ENCODE measurements around the gene UNC5A.

Gene UNC5A

GRCh38 chr5:176888016-176888864 is 77.9 kb downstream of the UNC5A start:
- no peak for DNase-seq
- H3K27me3 ChIP-seq (replicated peaks in 2 of 5; ENCODE audit: control insufficient read depth in 4 of 5, insufficient read depth in 5 of 5, low read length in 4 of 5): peaks cover 0 to 12% (median 7%) of the 10 kb centered on the region in 5 experiments
- H3K4me1 ChIP-seq (ENCODE audit: control extremely low read depth in 1 of 4, control insufficient read depth in 4 of 4, insufficient read depth in 4 of 4, low read length in 3 of 4): no peaks in the 10 kb centered on the region
- no peak overlapping the region for H3K4me3 ChIP-seq (ENCODE audit: control insufficient read depth in 1 of 7, extremely low read depth in 1 of 7, insufficient read depth in 4 of 7, low read depth in 2 of 7, low read length in 6 of 7)
- ChIA-PET POLR2A (no interaction called here), CTCF (interaction anchor here (1.7 kb wide), 1 partner anchor 10 kb away, joined by 3 read pairs; the partner anchor contains the start of gene HK3)
- no peaks in the 10 kb centered on the region for H3K9me3 ChIP-seq (ENCODE audit: control extremely low read depth in 1 of 5, control insufficient read depth in 4 of 5, insufficient read depth in 2 of 5, low read depth in 1 of 5, low read length in 4 of 5)
- H3K27ac ChIP-seq (ENCODE audit: insufficient read depth in 1 of 2, low read depth in 1 of 2, low read length in 2 of 2, poor library complexity in 1 of 2, severe bottlenecking in 2 of 2): no peak overlapping the region
- H3K36me3 ChIP-seq (ENCODE audit: control insufficient read depth in 4 of 4, insufficient read depth in 4 of 4, low read length in 3 of 4): no peaks in the 10 kb centered on the region
- 93% methylated on average over 24 of the region's 27 CpGs for WGBS (ENCODE audit: insufficient coverage)

DNA sequence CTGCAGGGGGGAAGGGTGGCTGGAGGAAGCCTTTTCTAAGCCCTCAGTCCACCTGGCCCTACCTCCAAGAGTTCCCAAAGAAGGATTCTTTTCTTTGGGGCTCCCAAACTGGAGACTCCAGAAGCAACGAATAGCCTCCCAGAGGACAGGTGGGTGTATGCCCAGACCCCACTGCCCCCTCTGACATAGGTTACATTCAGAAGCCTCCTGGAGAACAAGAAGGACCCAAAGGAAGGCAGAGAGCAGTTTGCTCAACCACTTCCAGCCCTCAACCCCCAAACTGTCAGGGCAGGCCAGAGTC is 78.5 kb downstream of the UNC5A start:
- no peaks in the 10 kb centered on the region for H3K36me3 ChIP-seq (ENCODE audit: control insufficient read depth in 4 of 4, insufficient read depth in 4 of 4, low read length in 3 of 4)
- H3K4me1 ChIP-seq (ENCODE audit: control extremely low read depth in 1 of 4, control insufficient read depth in 4 of 4, insufficient read depth in 4 of 4, low read length in 3 of 4): no peaks in the 10 kb centered on the region
- H3K4me3 ChIP-seq (ENCODE audit: control insufficient read depth in 1 of 7, extremely low read depth in 1 of 7, insufficient read depth in 4 of 7, low read depth in 2 of 7, low read length in 6 of 7): no peak overlapping the region
- H3K27me3 ChIP-seq (replicated peaks in 2 of 5; ENCODE audit: control insufficient read depth in 4 of 5, insufficient read depth in 5 of 5, low read length in 4 of 5): peaks cover 0 to 12% (median 10%) of the 10 kb centered on the region in 5 experiments
- no peak overlapping the region for H3K27ac ChIP-seq (ENCODE audit: insufficient read depth in 1 of 2, low read depth in 1 of 2, low read length in 2 of 2, poor library complexity in 1 of 2, severe bottlenecking in 2 of 2)
- ChIA-PET CTCF (interaction anchor here (1.7 kb wide), 1 partner anchor 10 kb away, joined by 3 read pairs; the partner anchor contains the start of gene HK3), POLR2A (no interaction called here)
- no peak for DNase-seq
- 100% methylated on average over 1 of the region's 1 CpG for WGBS (ENCODE audit: insufficient coverage)
- H3K9me3 ChIP-seq (ENCODE audit: control extremely low read depth in 1 of 5, control insufficient read depth in 4 of 5, insufficient read depth in 2 of 5, low read depth in 1 of 5, low read length in 4 of 5): no peaks in the 10 kb centered on the region

- Histone ChIP-seq H3K27me3 (replicated peaks in 2 of 5; ENCODE audit: control insufficient read depth in 4 of 5, insufficient read depth in 5 of 5, low read length in 4 of 5) (peaks cover 0 to 12% (median 11%) of the 10 kb centered on the region in 5 experiments), H3K4me1 (ENCODE audit: control extremely low read depth in 1 of 4, control insufficient read depth in 4 of 4, insufficient read depth in 4 of 4, low read length in 3 of 4) (no peaks in the 10 kb centered on the region), H3K9me3 (ENCODE audit: control extremely low read depth in 1 of 5, control insufficient read depth in 4 of 5, insufficient read depth in 2 of 5, low read depth in 1 of 5, low read length in 4 of 5) (no peaks in the 10 kb centered on the region), H3K27ac (ENCODE audit: insufficient read depth in 1 of 2, low read depth in 1 of 2, low read length in 2 of 2, poor library complexity in 1 of 2, severe bottlenecking in 2 of 2) (no peak overlapping the region), H3K4me3 (ENCODE audit: control insufficient read depth in 1 of 7, extremely low read depth in 1 of 7, insufficient read depth in 4 of 7, low read depth in 2 of 7, low read length in 6 of 7) (no peak overlapping the region), H3K36me3 (ENCODE audit: control insufficient read depth in 4 of 4, insufficient read depth in 4 of 4, low read length in 3 of 4) (no peaks in the 10 kb centered on the region)
- 98% methylated on average over 23 of the region's 24 CpGs for WGBS (ENCODE audit: insufficient coverage)
- ChIA-PET POLR2A (no interaction called here), CTCF (no interaction called here)
- no peak for DNase-seq
Measured at GRCh38 chr5:176889321-176890280, 79.2 kb downstream of the UNC5A start.

GRCh38 chr5:176890455-176891330 is 80.3 kb downstream of the UNC5A start:
- H3K4me1 ChIP-seq (ENCODE audit: control extremely low read depth in 1 of 4, control insufficient read depth in 4 of 4, insufficient read depth in 4 of 4, low read length in 3 of 4): peaks cover 0 to 3% (median 0%) of the 10 kb centered on the region in 4 experiments
- no peak overlapping the region for H3K27ac ChIP-seq (ENCODE audit: insufficient read depth in 1 of 2, low read depth in 1 of 2, low read length in 2 of 2, poor library complexity in 1 of 2, severe bottlenecking in 2 of 2)
- POLR2A ChIA-PET: no interaction called here
- H3K27me3 ChIP-seq (replicated peaks in 2 of 5; ENCODE audit: control insufficient read depth in 4 of 5, insufficient read depth in 5 of 5, low read length in 4 of 5): peaks cover 0 to 12% (median 11%) of the 10 kb centered on the region in 5 experiments
- WGBS (ENCODE audit: insufficient coverage): 97% methylated on average over 7 of the region's 9 CpGs
- no peaks in the 10 kb centered on the region for H3K36me3 ChIP-seq (ENCODE audit: control insufficient read depth in 4 of 4, insufficient read depth in 4 of 4, low read length in 3 of 4)
- H3K4me3 ChIP-seq (ENCODE audit: control insufficient read depth in 1 of 7, extremely low read depth in 1 of 7, insufficient read depth in 4 of 7, low read depth in 2 of 7, low read length in 6 of 7): no peak overlapping the region
- CTCF ChIA-PET: interaction anchor here (0.8 kb wide), 1 partner anchor 8 kb away, joined by 3 read pairs; the partner anchor contains the start of gene HK3
- no peak for DNase-seq
- H3K9me3 ChIP-seq (ENCODE audit: control extremely low read depth in 1 of 5, control insufficient read depth in 4 of 5, insufficient read depth in 2 of 5, low read depth in 1 of 5, low read length in 4 of 5): no peaks in the 10 kb centered on the region

GRCh38 chr5:176891331-176891958 is 81.1 kb downstream of the UNC5A start:
- CTCF ChIA-PET: interaction anchor here (0.8 kb wide), 1 partner anchor 8 kb away, joined by 3 read pairs; the partner anchor contains the start of gene HK3
- no peak for DNase-seq
- Histone ChIP-seq H3K27me3 (replicated peaks in 2 of 5; ENCODE audit: control insufficient read depth in 4 of 5, insufficient read depth in 5 of 5, low read length in 4 of 5) (peaks cover 0 to 12% (median 12%) of the 10 kb centered on the region in 5 experiments), H3K27ac (ENCODE audit: insufficient read depth in 1 of 2, low read depth in 1 of 2, low read length in 2 of 2, poor library complexity in 1 of 2, severe bottlenecking in 2 of 2) (no peak overlapping the region), H3K36me3 (ENCODE audit: control insufficient read depth in 4 of 4, insufficient read depth in 4 of 4, low read length in 3 of 4) (no peaks in the 10 kb centered on the region), H3K4me3 (ENCODE audit: control insufficient read depth in 1 of 7, extremely low read depth in 1 of 7, insufficient read depth in 4 of 7, low read depth in 2 of 7, low read length in 6 of 7) (no peak overlapping the region), H3K9me3 (ENCODE audit: control extremely low read depth in 1 of 5, control insufficient read depth in 4 of 5, insufficient read depth in 2 of 5, low read depth in 1 of 5, low read length in 4 of 5) (no peaks in the 10 kb centered on the region), H3K4me1 (ENCODE audit: control extremely low read depth in 1 of 4, control insufficient read depth in 4 of 4, insufficient read depth in 4 of 4, low read length in 3 of 4) (peaks cover 0 to 11% (median 0%) of the 10 kb centered on the region in 4 experiments)
- POLR2A ChIA-PET: no interaction called here
- 90% methylated on average over 7 of the region's 9 CpGs for WGBS (ENCODE audit: insufficient coverage)

DNA sequence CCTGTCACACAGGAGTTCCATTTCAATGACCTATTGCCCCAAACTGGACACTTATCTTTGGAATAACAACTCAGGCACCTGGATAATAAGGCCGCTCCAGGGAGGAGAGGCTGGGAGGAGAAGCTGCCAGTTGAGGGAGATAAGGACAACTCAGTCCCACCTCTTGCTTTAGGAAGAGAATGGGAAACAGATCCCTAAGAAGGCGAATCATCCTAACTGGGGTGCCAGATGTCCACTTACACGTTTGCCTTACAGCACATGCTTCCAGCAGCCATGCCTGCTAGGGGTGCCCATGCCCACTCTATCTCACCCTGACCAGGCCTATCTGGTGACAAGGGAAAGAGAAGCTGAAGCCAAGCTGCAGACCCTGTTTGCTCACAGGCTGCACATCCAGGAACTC is 82.3 kb downstream of the UNC5A start:
- ChIA-PET CTCF (no interaction called here), POLR2A (no interaction called here)
- no peak overlapping the region for H3K27ac ChIP-seq (ENCODE audit: insufficient read depth in 1 of 2, low read depth in 1 of 2, low read length in 2 of 2, poor library complexity in 1 of 2, severe bottlenecking in 2 of 2)
- H3K4me3 ChIP-seq (ENCODE audit: control insufficient read depth in 1 of 7, extremely low read depth in 1 of 7, insufficient read depth in 4 of 7, low read depth in 2 of 7, low read length in 6 of 7): no peak overlapping the region
- 95% methylated on average over 3 of the region's 3 CpGs for WGBS (ENCODE audit: insufficient coverage)
- peaks cover 0 to 11% (median 0%) of the 10 kb centered on the region in 4 experiments for H3K4me1 ChIP-seq (ENCODE audit: control extremely low read depth in 1 of 4, control insufficient read depth in 4 of 4, insufficient read depth in 4 of 4, low read length in 3 of 4)
- H3K27me3 ChIP-seq (replicated peaks in 2 of 5; ENCODE audit: control insufficient read depth in 4 of 5, insufficient read depth in 5 of 5, low read length in 4 of 5): peaks cover 0 to 16% (median 12%) of the 10 kb centered on the region in 5 experiments
- H3K36me3 ChIP-seq (ENCODE audit: control insufficient read depth in 4 of 4, insufficient read depth in 4 of 4, low read length in 3 of 4): no peaks in the 10 kb centered on the region
- DNase-seq: no peak
- no peaks in the 10 kb centered on the region for H3K9me3 ChIP-seq (ENCODE audit: control extremely low read depth in 1 of 5, control insufficient read depth in 4 of 5, insufficient read depth in 2 of 5, low read depth in 1 of 5, low read length in 4 of 5)
